ENCODE results near the gene EMILIN2.
"Not testable (repeated sequence)": the region's sequence is repeated elsewhere in the genome, so short reads cannot be mapped to it uniquely, and the experiment has no call there.

Gene EMILIN2

DNA sequence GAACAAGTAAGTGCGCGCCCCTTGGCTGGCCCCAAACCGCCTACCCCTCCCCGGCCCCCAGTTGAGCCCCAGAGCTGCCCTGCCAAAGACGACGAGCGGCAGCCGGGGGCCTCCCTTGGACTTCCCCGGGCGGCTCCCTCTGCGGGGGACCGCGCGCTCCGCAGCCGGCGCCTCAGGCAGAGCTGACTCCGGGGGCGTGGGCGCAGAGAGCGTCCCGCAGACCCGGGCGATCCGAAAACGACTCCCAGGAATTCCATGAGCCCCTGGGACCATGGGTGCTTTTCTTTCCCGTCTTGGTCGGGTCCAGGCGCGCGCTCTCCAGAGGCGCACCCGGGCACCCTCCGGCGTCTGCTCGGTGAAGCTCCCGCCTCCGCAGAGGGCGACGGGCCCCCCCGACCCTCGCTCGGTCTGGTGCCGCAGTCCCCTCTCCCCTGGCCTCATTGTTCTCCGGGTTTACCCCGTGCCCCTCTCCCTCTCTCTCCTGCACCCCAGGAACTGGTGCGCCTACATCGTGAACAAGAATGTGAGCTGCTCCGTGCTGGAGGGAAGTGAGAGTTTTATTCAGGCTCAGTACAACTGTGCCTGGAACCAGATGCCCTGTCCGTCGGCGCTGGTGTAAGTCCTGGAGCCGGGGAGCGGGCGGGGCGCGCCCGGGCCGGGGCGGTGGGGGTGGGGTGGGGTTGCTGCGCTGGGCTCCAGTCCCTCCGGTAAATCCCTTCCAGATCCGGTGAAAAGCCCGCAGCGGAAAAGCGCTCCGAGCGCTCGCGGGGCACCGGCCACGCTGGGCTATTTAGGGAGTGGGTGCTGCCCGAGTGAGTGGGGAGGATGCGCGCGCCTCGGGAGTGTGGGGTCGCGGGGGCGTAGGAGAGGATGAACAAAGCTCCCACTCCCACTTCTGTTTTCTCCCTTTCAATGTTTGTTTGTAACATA lies 776 bp downstream of the EMILIN2 start:
- DNase-seq = no peak

DNA sequence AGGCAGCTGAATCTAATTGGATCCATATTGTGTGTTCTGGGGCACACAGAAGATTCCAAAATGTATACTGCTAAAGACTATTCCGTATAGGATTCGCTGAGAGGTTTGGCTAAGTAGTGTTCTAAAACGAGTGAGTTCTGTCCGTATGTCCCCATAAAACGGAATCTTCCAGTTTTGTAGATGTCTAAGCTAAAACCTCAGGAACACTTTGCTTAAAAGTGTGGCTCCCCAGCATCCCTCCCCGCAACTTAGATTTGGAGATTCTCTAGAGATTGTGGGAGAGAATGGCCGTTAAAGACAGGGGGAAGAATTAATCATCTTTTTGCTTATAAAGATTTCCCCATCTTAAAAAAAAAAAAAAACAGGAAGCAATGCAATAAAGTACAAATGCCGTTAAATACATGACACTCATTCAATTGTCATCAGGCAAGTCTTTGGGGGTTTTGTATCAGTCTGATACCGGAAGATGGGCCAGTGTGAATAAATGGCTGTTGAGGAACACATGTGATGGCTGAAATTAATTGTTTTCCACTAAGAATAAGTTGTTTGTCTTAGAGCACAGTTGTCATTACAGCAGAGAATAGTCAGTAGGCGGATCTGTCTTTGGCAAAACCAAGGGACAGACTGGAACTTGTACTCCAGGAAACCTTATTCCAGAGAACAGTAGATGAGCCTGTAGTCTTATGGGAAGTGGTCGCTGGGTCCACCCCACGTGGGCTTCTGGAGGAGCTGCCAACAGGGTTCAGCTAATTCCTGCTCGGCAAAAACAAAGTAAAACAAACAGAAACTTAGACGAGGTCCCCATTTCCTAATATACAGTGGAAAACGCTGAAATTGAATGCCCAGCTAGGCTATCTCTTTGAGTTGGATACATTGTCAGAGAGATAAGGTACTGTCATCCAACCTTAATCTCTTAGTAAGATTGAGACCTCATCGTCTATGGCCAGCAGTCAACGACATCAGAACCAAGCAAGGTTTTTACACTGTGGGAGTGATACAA lies 1.7 kb downstream of the EMILIN2 start:
- DNase-seq = no peak

DNA sequence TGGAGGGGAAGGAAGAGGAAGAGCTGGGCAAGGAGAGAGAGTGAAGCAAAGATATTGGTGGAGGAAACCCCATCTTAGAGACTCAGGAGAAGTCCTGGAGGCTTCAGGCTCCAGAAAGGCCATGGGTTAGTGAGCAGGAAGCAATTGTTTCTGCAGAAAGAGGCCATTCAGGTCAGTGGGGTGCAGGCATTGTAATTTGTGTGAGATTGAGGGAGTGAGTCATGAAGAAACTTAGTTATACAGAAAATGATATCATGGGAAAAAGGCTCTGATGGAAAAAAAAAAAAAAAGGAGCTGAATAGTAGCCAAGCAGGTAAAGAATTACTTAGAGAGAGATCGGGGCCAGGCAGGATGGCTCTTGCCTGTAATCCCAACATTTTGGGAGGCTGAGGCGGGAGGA lies 4.0 kb downstream of the EMILIN2 start:
- no peak for DNase-seq

DNA sequence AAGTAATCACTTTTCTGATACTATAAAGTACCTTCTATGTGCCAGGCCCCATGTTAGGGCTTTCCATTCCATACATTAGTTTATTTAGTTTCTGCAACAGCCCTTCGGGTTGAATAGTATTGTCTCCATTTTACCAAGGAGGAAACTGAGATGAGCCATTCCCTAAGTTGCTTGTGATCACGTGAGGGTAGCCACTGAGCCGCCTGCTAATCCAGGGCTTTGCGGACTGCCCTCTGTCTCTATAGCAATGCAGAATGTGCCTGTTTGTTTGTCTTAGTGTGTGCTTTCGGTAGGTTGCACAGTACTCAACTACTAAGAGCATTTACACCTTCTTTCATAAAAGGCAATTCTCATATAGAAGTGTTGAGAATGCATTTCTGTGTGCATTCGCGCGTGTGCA lies 5.0 kb downstream of the EMILIN2 start:
- DNase-seq = no peak

DNA sequence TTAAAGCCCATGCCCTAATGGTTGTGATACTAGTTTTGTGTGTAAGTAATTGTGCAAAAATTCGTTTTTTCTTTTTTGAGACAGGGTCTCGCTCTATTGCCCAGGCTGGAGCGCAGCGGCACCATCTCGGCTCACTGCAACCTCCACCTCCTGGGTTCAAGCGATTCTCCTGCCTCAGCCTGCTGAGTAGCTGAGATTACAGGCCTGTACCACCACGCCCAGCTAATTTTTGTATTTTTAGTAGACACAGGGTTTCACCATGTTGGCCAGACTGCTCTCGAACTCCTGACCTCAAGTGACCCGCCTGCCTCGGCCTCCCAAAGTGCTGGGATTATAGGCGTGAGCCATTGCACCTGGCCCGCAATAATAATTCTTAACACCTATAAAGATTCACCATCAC lies 5.7 kb downstream of the EMILIN2 start:
- DNase-seq = not testable (repeated sequence)

DNA sequence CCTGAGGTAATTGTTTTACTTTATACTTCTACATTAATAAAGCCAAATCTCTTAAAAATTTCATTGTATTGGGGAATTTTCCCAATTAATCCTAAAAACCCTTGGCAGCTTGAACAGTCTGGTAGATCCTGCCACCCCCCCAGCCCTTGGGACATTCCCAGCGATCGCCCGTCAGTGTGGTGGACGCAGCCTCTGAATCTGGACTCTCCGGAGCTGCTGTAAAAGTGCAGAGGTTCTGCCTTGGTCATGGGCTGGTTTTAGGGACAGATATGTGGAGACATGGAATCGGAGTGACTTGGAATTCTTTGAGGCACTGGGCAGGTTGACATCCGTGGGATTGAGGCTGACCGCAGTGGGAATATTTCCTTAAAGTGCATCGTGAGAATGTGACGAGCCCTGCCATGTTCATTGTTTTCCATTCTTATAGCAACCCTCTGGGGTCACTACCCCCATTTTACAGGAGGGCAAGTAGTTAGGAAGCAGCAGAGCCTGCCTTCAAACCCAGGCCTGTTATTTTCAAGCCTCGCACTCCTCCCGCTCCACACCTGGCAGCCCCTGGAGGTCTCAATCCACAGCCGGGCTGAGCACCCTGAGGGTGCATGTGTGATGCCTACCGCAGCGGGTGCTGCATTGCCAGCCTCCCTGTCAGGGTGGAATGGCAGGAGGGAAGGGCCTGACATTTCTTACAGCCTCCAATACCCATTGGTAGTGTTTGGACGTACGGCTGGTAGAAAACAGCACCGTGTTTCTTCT lies 6.5 kb downstream of the EMILIN2 start:
- DNase-seq = no peak

DNA sequence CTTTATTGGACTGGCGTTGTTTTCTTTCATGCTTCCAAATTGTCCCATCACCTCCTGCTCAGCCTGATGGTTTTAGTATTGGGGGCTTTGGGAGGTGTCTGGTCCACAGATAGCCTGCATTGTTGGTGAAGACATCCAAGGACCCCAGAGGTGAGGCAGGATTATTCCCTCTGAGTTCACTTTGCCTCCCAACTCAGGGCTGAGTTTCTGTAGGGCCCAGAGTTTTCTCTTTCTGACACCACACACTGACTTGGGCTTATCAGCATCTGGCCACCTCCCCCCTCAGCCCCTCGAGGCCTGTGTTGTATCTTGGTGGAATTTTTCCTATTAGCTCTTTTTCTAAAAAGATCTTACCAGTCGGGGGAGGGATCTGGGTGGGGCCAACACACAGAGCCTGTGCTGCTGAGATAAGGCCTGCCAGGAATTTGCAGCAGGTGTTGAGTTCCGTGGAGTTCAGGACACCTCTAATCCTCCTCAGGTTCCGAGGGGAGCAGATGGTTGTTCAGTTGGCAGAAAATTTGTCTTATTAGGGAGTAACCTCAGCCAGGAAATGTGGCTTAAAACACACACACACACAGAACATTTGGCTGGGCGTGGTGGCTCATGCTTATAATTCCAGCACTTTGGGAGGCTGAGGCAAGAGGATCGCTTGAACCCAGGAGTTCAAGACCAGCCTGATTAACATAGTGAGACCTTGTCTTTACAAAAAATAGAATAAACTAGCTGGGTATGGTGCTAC lies 7.3 kb downstream of the EMILIN2 start:
- DNase-seq = no peak

DNA sequence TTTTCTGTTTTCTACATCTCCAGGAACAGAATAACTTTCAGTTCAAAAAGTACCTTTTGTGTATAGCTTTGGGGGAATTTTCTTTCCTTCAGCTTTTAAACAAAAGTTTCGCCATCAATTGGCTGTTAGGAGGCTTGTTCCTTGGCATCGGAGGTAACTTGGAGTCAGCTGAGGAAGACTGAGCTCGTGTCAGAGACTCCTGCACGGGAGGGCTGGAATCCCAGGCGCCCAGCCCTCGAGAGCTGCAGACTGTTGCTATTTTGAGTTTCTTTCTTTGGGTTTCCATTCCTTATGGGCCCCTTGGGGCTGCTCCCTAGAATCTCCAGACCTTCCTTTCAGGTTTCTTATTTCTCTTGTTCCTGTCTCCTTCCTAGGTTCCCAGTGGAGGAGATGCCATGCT lies 8.1 kb downstream of the EMILIN2 start:
- DNase-seq = no peak

DNA sequence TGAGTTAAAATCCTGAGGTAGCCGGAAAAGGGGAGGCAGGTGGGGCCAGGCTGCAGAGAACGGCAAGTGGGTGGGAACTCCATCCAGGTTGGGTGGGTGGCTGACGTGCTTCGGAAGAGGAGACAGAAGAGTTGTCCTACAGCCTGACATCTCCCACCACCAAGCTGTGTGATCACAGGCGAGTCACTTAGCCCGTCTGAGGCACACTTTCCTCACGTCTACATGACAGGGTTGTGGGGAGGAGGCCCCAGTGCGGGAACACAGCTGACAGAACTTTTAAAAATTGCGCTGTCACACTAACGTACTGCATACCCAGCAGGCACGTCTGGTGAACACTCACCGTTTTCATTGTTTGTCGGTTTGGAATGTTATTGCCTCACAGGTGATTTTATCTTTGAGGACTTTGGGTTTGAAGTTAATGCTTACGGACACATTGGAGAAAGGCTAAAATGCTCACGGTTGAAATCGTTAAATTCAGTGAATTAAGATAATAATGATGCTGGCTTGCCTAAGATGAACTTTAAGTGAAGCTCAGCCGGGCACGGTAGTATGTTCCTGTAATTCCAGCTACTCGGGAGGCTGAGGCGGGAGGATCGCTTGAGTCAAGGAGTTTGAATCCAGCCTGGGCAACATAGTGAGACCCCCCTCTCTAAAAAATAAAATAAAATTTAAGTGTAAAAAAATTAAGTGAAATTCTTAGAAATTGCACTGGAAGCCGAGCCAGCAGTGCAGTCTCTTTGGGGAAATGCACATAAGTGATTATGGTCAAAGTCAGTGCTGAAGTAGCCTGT lies 8.9 kb downstream of the EMILIN2 start:
- DNase-seq = no peak

DNA sequence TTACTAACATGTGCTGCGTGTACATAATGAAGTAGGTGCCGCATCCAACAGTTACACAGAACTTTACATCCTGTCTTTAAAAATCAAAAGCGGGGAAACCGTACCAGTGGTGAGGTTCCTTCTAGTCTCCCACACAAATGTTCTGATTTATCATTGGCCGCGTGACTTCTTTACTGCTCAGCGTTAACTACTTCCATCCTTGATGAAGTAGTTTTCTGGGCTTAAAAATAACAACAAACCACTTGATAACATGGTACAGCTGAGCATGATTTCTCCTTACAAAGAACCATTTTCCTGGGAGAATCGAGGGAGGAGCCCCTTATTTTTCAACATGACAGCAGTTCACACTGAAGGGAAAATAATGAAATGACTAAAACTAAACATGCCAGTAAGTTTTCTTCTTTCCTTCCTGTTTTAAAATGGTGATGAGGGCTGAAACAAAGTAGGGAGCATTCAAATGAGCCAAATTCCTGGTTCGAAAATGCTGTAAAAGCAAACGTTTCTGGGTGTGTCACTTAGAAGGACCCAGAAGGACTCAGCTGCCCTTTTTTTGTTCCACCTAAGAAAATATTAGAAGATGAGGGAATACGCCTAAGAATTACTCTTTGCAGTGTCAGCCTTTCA lies 9.9 kb downstream of the EMILIN2 start:
- DNase-seq = no peak

DNA sequence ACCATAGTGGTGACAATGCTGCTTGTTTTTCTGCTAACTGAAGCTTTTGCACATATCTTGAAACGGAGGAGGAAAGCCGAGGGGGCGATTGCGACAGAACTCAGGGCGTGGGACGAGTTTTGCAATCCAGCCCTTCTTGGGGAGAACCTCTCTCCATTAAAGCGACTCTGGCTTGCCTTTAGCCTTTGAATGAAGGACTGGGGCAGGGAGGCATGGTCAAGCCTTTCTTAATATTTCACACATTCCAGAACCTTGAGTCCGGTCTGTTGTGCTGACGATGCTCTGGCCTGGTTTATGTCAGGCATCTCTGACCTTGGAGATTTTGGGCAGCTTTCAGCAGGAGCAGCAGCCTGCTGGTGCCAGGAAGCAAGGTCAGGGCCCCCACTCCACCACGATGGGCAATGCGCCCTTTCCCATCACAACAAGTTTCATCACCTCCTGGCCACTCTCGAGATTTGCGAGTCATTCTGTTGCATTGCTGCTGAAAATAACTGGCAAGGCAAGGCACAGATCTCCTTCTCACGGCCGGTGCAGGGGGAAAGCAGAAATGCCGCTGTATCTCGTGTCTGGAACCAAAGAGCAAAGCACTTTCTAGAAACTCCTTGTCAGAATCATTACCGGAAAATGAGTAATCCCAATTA lies 10.8 kb downstream of the EMILIN2 start:
- DNase-seq = no peak

DNA sequence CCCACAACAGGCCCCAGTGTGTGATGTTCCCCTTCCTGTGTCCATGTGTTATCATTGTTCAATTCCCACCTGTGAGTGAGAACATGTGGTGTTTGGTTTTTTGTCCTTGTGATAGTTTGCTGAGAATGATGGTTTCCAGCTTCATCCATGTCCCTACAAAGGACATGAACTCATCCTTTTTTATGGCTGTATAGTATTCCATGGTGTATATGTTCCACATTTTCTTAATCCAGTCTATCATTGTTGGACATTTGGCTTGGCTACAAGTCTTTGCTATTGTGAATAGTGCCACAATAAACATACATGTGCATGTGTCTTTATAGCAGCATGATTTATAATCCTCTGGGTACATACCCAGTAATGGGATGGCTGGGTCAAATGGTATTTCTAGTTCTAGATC lies 13.6 kb downstream of the EMILIN2 start:
- not testable (repeated sequence) for DNase-seq

DNA sequence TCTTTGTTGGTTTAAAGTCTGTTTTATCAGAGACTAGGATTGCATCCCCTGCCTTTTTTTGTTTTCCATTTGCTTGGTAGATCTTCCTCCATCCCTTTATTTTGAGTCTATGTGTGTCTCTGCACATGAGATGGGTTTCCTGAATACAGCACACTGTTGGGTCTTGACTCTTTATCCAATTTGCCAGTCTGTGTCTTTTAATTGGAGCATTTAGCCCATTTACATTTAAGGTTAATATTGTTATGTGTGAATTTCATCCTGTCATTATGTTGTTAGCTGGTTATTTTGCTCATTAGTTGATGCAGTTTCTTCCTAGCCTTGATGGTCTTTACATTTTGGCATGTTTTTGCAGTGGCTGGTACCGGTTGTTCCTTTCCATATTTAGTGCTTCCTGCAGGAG lies 17.2 kb downstream of the EMILIN2 start:
- not testable (repeated sequence) for DNase-seq

DNA sequence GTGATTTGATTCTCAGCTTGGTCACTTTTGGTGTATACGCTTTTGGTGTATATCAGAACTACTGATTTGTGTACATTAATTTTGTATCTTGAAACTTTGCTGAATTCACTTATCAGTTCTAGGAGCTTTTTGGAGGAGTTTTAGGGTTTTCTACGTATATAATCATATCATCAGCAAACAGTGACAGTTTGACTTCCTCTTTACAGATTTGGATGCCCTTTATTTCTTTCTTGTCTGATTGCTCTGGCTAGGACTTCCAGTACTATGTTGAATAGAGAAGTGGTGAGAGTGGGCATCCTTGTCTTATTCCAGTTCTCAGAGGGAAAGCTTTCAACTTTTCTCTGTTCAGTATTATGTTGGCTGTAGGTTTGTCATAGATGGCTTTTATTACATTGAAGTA lies 19.7 kb downstream of the EMILIN2 start:
- DNase-seq = not testable (repeated sequence)

DNA sequence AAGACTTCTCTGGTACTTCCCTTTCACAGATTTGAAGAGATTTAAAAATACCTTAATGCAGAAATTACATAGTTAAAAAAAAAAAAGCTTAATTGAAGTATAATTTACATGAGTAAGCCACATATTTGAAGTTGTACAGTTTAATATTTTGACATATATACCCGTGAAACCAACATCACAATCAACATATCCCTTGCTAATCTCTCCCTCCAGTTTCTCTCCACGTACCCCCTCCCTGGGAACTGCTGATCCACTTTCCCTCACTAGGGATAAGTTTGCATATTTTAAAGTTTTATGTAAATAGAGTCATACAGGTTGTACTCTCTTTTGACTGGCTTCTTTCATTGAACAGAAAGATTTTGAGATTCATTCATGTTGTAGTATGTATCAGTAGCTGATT lies 22.4 kb downstream of the EMILIN2 start:
- no peak for DNase-seq

DNA sequence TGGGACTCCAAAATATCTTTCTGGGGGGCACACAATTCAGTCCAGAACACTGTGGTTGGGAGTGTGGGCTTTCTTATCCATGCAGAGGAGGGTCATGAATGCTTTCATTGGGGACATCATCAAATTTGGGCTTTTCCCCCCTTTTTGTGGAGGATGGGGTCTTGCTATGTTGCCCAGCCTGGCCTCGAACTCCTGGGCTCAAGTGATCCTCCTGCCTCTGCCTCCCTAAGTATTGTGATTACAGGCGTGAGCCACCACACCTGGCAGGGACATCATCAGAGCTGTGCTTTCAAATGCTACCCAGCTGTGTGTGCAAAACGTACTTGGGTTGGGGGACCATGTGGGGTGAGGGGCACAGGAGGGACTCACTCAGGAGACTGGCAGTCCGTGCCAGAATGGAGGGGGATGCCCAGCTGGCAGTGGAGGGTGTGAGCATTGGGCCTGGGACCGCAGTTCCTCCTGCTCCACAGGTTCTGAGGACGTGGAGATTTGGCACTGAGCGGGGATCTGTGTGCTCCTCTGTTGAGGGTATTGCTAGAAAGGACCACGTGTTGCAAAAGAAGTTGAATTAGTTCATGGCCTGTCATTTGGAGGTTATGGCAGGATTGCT lies 24.4 kb downstream of the EMILIN2 start:
- DNase-seq = no peak

DNA sequence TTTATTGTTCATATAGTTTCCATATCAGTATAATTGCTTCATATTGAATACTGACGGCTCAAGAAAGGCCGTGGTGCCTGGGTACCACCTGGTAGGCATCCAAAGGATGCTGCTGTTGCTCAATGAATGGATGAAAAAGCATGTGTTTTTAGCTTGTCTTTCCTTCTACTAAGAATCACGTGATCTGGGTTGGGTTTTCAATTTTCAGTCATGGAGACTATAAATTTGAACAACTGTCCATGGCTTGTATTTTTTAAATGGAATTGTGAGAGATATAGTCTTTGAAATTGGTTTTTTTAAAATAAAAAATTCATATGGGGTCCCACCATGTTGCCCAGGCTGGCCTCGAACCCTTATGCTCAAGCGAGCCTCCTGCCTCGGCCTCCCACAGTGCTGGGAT lies 25.3 kb downstream of the EMILIN2 start:
- no peak for DNase-seq

DNA sequence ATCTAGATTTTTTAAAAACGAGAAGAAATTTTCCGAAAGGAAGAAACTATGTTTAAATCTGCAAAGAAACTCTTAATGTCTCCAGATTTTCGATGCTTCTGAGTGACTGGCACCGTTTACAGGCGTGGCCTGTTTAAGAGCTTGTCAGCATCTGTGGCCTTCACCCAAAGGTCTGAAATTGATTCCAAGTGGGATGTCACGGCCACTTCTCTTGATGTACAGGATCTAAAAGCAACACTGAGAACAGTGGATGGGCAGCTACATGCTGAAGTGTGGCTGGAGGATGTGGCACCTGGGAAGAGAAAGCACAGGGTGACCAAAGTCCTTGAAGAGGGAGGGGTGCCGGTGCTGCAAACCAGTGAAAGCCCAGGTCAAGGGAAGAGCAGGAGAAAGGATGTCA lies 28.0 kb downstream of the EMILIN2 start:
- DNase-seq = no peak

DNA sequence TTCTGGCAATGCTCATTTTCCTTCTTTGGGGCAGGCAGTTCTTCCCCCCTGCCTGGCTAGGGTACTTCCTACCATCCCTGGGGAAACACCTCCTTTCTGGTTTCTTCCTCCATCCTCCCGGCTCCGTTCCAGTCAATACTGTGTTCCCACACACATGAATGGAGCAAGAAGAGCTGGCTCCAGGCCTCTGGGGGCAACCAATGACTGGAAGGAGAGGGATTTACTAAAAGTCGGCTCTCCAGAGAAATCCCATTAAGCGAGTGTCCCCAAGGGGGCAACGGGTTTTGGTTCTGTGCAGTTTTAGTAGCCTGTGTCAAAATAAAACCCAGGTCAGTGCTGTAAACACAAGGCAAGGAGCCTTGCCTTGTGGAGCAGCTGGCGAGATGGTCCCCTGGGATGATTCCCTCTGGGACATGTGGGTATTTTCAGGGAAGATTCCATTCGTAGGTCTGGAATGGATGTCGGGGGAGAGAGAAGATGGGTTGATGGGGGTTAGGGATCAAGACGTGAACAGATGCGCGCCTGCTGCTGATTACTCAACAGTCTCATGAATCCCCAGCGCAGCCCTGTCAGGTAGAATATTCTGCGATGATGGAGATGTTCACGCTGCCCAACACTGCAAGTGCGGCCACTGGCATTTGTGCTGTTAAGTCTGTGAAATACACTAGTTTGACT lies 32.0 kb downstream of the EMILIN2 start:
- DNase-seq = no peak

Measured in NCI-H1436 treated with DMSO at 0.1 percent for 48 hours (cell line).